GM12874 (cell line): ENCODE measurements around the gene PTGFR.

Source experiments
- TF ChIP-seq, protein P1 (sequence below): IDR thresholded peaks from 2 replicates; pipeline ENCODE4 v1.5.1; 2011; ENCODE audit warnings: low read depth, mild to moderate bottlenecking, control low read depth, low read length, moderate library complexity; ENCODE audit not compliant: insufficient read depth

PTGFR gene, protein sequence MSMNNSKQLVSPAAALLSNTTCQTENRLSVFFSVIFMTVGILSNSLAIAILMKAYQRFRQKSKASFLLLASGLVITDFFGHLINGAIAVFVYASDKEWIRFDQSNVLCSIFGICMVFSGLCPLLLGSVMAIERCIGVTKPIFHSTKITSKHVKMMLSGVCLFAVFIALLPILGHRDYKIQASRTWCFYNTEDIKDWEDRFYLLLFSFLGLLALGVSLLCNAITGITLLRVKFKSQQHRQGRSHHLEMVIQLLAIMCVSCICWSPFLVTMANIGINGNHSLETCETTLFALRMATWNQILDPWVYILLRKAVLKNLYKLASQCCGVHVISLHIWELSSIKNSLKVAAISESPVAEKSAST

GRCh38 chr1:78490861-78491450, at the start of gene PTGFR:
Gene PTGFR, plus strand, starts transcription at chr1:78490974. Its CDS starts 1,770 bp downstream, at chr1:78492744.
- TF ChIP-seq, protein P1, sequence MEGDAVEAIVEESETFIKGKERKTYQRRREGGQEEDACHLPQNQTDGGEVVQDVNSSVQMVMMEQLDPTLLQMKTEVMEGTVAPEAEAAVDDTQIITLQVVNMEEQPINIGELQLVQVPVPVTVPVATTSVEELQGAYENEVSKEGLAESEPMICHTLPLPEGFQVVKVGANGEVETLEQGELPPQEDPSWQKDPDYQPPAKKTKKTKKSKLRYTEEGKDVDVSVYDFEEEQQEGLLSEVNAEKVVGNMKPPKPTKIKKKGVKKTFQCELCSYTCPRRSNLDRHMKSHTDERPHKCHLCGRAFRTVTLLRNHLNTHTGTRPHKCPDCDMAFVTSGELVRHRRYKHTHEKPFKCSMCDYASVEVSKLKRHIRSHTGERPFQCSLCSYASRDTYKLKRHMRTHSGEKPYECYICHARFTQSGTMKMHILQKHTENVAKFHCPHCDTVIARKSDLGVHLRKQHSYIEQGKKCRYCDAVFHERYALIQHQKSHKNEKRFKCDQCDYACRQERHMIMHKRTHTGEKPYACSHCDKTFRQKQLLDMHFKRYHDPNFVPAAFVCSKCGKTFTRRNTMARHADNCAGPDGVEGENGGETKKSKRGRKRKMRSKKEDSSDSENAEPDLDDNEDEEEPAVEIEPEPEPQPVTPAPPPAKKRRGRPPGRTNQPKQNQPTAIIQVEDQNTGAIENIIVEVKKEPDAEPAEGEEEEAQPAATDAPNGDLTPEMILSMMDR, result no peak

GRCh38 chr1:78441921-78442320, 48.9 kb upstream of the PTGFR start:
- TF ChIP-seq, protein P1, result no peak

- TF ChIP-seq, protein P1, result no peak
These were observed 43.7 kb upstream of the PTGFR start for GRCh38 chr1:78447086-78447485.

DNA sequence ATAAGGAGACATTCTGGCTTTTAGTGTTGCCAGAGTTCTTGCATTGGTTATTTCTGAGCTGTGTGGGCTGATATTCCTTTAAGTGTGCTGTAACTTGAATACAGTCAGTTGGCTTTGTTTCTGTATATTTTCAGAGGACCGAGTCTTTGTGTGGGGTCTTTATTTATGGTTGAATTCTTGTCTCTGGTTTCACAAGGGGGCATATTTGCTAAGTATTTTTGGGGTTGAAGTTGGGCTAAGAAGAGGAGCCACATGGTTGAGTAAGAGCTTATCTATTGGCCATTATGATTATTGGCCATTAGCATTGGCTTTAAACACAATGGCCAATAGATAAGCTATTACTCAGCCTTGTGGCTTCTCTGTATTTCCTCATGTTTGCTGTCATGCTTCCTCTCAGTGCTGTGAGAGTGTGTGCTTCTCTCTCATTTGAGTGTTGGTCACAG, 26.3 kb upstream of the PTGFR start:
- TF ChIP-seq, protein P1, result no peak

DNA sequence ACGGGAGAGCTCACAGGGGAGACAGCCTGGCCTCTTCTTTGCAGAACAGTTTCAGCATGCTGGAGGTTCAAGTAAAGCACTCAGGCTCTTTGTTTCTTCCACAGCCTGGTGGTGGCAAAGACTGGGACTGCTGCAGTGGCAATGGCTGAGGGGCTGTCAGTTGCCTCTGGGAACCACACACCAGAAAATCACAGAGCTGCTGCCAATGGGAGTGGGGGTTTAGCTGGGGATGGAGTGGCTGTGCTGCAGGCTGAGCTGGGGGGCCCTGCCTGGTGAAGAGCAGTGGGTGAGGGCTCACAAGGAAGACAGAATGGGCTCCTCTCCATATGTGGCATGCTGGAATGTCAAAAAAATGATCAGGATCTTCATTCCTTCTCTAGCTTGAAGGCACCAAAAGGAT, 25.6 kb upstream of the PTGFR start:
- TF ChIP-seq, protein P1, result no peak

GRCh38 chr1:78468521-78468920, 22.3 kb upstream of the PTGFR start:
- TF ChIP-seq, protein P1, result no peak

GRCh38 chr1:78469576-78469975, 21.2 kb upstream of the PTGFR start:
- TF ChIP-seq, protein P1, result no peak
